Loucy (cell line): Measurements from ENCODE around the gene TLE3.

Experiments
- H2AFZ ChIP-seq: fragments of 200-600 bp; sonication (generic); 2 replicates; pipeline ENCODE4 v1.6.0; 2016; ENCODE audit warnings: antibody characterized with exemption, mild to moderate bottlenecking, low read length, moderate library complexity
- H3F3A ChIP-seq: fragments of 200-600 bp; 2 replicates; pipeline ENCODE4 v1.6.0; 2016; ENCODE audit warnings: antibody characterized with exemption, low read depth, mild to moderate bottlenecking
- H3K27me3 ChIP-seq: fragments of 200-600 bp; sonication (generic); 2 replicates; pipeline ENCODE4 v1.6.1; 2014; ENCODE audit warnings: low read length, mild to moderate bottlenecking; ENCODE audit not compliant: insufficient read depth, poor library complexity, severe bottlenecking
- H3K36me3 ChIP-seq: fragments of 200-600 bp; sonication (generic); 2 replicates; pipeline ENCODE4 v1.6.1; 2016; ENCODE audit warnings: low read length; ENCODE audit not compliant: insufficient read depth
- H3K4me1 ChIP-seq: fragments of 200-600 bp; sonication (generic); 2 replicates; pipeline ENCODE4 v1.5.1; 2014; ENCODE audit warnings: low read length, mild to moderate bottlenecking; ENCODE audit not compliant: insufficient read depth, poor library complexity, severe bottlenecking
- H3K4me2 ChIP-seq: fragments of 200-600 bp; sonication (generic); 2 replicates; pipeline ENCODE4 v1.6.0; 2014; ENCODE audit warnings: antibody characterized with exemption, low read length, low read depth, mild to moderate bottlenecking; ENCODE audit not compliant: poor library complexity, severe bottlenecking
- H3K4me3 ChIP-seq: fragments of 200-600 bp; sonication (generic); 2 replicates; pipeline ENCODE4 v1.5.1; 2014; ENCODE audit warnings: low read length, mild to moderate bottlenecking, mixed read lengths; ENCODE audit not compliant: poor library complexity, severe bottlenecking
- H3K79me2 ChIP-seq: fragments of 200-600 bp; sonication (generic); 2 replicates; pipeline ENCODE4 v1.6.1; 2014; ENCODE audit warnings: low read length; ENCODE audit not compliant: insufficient read depth
- H3K9ac ChIP-seq: fragments of 200-600 bp; sonication (generic); 2 replicates; pipeline ENCODE4 v1.6.0; 2014; ENCODE audit warnings: mild to moderate bottlenecking, low read depth, low read length, moderate library complexity; ENCODE audit not compliant: poor library complexity, severe bottlenecking
- H3K9me2 ChIP-seq: fragments of 200-600 bp; sonication (generic); replicated peaks from 2 replicates; pipeline ENCODE4 v1.6.1; 2016; ENCODE audit warnings: low read depth, low read length, mixed read lengths
- H3K9me3 ChIP-seq: fragments of 200-600 bp; sonication (generic); 2 replicates; pipeline ENCODE4 v1.6.1; 2014; ENCODE audit warnings: mild to moderate bottlenecking, antibody characterized with exemption, low read length, low read depth; ENCODE audit not compliant: insufficient read depth
- H4K20me1 ChIP-seq: fragments of 200-600 bp; sonication (generic); 2 replicates; pipeline ENCODE4 v1.6.0; 2014; ENCODE audit warnings: antibody characterized with exemption, low read length, mild to moderate bottlenecking; ENCODE audit not compliant: insufficient read depth, poor library complexity, severe bottlenecking
- EZH2phosphoT487 ChIP-seq: fragments of 200-600 bp; IDR thresholded peaks from 2 replicates; pipeline ENCODE4 v1.6.1; 2018; ENCODE audit warnings: antibody characterized with exemption, mild to moderate bottlenecking, moderate library complexity, borderline replicate concordance
- TF ChIP-seq, protein P1 (sequence below): fragments of 200-600 bp; sonication (generic); conservative IDR thresholded peaks from 2 replicates; pipeline ENCODE4 v1.5.1; 2014; ENCODE audit warnings: mild to moderate bottlenecking, antibody characterized with exemption, low read length

TLE3 gene

DNA sequence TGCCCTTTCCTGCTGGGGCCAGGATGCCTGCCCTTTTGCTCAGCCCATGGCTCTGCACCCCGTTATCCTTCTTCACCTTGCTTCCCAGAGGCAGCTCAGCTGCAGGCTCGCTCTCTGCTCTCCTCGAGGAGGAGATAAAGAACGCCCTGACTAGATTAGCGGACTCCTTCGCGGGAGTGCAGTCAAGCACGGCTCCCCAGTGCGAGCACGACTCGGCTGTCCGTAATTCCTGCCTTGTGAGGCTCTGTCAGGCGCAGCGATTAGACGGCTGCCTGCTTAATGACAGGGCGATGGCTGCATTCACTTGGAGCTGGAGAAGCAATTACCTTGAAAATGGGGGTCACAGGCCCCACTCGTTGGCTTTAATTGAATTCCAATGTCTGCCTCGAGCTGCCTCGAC lies 25.9 kb downstream of the TLE3 start:
- Histone ChIP-seq H3K9ac (no peak overlapping the region), H3K9me3 (no peaks in the 10 kb centered on the region), H2AFZ (no peak overlapping the region), H3K4me2 (no peak overlapping the region), H3K27me3 (no peaks in the 10 kb centered on the region), H3K79me2 (peaks cover 94% of the 10 kb centered on the region), H4K20me1 (peaks cover 82% of the 10 kb centered on the region), H3K4me3 (no peak overlapping the region), H3K9me2 (no peaks in the 10 kb centered on the region), H3F3A (no peaks in the 10 kb centered on the region), H3K36me3 (peaks cover 99% of the 10 kb centered on the region; the same call in 1 of the 2 replicates), H3K4me1 (no peaks in the 10 kb centered on the region)
- TF ChIP-seq, protein P1, sequence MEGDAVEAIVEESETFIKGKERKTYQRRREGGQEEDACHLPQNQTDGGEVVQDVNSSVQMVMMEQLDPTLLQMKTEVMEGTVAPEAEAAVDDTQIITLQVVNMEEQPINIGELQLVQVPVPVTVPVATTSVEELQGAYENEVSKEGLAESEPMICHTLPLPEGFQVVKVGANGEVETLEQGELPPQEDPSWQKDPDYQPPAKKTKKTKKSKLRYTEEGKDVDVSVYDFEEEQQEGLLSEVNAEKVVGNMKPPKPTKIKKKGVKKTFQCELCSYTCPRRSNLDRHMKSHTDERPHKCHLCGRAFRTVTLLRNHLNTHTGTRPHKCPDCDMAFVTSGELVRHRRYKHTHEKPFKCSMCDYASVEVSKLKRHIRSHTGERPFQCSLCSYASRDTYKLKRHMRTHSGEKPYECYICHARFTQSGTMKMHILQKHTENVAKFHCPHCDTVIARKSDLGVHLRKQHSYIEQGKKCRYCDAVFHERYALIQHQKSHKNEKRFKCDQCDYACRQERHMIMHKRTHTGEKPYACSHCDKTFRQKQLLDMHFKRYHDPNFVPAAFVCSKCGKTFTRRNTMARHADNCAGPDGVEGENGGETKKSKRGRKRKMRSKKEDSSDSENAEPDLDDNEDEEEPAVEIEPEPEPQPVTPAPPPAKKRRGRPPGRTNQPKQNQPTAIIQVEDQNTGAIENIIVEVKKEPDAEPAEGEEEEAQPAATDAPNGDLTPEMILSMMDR = no peak
- no peak for TF ChIP-seq EZH2phosphoT487

DNA sequence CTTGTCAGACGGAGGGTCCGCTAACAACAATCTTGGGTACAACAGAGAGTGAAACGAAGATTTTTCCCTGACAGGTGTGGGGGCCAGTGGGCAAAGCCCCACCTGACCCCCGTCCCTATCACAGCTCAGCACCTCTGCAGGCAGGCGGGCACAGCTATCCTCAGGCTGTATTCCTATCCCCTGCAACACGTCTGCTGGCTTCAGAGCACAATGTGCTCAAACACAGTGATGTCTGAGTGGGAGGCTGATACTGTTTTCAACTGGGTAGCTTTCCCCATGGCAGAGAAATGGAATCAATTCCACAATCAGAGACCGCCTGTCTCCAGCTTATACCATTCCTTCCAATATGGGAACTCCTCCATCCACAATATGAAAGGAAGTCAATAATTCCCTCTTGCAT lies 28.0 kb downstream of the TLE3 start:
- Histone ChIP-seq H2AFZ (no peak overlapping the region), H3K4me2 (no peak overlapping the region), H3K9me3 (no peaks in the 10 kb centered on the region), H3K9me2 (no peaks in the 10 kb centered on the region), H3K27me3 (no peaks in the 10 kb centered on the region), H3K9ac (no peak overlapping the region), H3K4me3 (no peak overlapping the region), H4K20me1 (peaks cover 85% of the 10 kb centered on the region), H3K79me2 (peaks cover 83% of the 10 kb centered on the region), H3K4me1 (no peaks in the 10 kb centered on the region), H3F3A (no peaks in the 10 kb centered on the region), H3K36me3 (peaks cover 99% of the 10 kb centered on the region; the same call in 1 of the 2 replicates)
- TF ChIP-seq EZH2phosphoT487 = no peak
- TF ChIP-seq, protein P1 = no peak

DNA sequence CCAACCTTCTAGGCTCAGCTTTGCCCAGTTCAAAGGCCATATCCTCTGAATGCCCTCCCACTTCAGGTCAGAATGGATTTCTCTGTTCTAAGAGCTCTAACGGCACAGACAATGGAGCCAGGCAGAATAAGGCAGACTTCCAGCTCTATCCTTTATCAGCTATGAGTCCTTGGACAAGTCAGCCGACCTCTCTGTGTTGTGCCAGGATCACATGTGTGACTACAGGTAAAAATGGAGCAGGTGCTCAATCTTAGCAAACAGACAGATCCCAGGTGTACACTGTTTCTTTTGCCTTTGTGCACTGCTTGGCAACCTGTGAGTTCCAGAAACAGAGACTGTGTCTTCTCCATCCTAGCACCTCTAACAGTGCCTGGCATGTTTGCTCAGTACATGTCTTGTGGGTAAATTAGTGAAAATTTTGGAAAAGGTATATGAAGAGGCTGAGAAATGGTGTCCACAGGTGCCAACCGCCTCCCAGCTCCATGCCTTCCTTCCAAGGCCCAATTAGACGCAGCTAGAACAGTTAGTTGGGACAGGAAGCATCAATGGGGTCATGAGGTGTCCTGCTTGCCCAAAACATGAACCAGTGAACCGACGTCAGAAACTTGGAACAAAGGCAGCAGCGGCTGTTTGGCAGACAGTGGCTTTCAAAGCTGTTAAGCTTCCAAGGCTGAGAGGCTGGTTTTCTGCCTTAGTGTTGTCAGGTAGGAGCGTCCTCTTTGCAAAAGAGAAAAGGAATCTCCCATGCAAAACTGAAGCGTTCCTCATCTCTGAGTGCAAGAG lies 28.7 kb downstream of the TLE3 start:
- no peak overlapping the region for H3K4me3 ChIP-seq
- peaks cover 99% of the 10 kb centered on the region for H3K36me3 ChIP-seq
- TF ChIP-seq EZH2phosphoT487 = no peak
- TF ChIP-seq, protein P1 = no peak
- peaks cover 79% of the 10 kb centered on the region for H4K20me1 ChIP-seq
- H3F3A ChIP-seq = no peaks in the 10 kb centered on the region
- peaks cover 76% of the 10 kb centered on the region for H3K79me2 ChIP-seq
- H3K9ac ChIP-seq = no peak overlapping the region
- no peak overlapping the region for H3K4me2 ChIP-seq
- no peaks in the 10 kb centered on the region for H3K27me3 ChIP-seq
- no peaks in the 10 kb centered on the region for H3K4me1 ChIP-seq
- no peaks in the 10 kb centered on the region for H3K9me3 ChIP-seq
- H2AFZ ChIP-seq = no peak overlapping the region
- H3K9me2 ChIP-seq = no peaks in the 10 kb centered on the region
